GM21786 (cell line): ENCODE data around the gene MCM5.
"Not testable (repeated sequence)": the region's sequence is repeated elsewhere in the genome, so short reads cannot be mapped to it uniquely, and the experiment has no call there.

ENCODE experiments used
- ATAC-seq: cut with Tn5 transposase; IDR thresholded peaks from one replicate; pipeline ENCODE4 v1.9.1; 2021; ENCODE audit not compliant: unreplicated experiment

Gene MCM5

GRCh38 chr22:35450824-35451569 is 51.1 kb downstream of the MCM5 start:
- ATAC-seq = no peak

GRCh38 chr22:35451592-35451991 is 51.7 kb downstream of the MCM5 start:
- no peak for ATAC-seq

GRCh38 chr22:35452351-35452781 is 52.4 kb downstream of the MCM5 start:
- ATAC-seq = no peak

GRCh38 chr22:35452810-35453743 is 53.1 kb downstream of the MCM5 start:
- no peak for ATAC-seq

- no peak for ATAC-seq
These were observed 54.6 kb downstream of the MCM5 start for GRCh38 chr22:35454416-35455054.

- ATAC-seq = no peak
These were observed 55.6 kb downstream of the MCM5 start for GRCh38 chr22:35455529-35455928.

GRCh38 chr22:35456757-35457156 is 56.8 kb downstream of the MCM5 start:
- ATAC-seq = no peak

GRCh38 chr22:35457729-35458546 is 58.0 kb downstream of the MCM5 start:
- ATAC-seq = no peak

GRCh38 chr22:35458547-35459422 is 58.8 kb downstream of the MCM5 start:
- no peak for ATAC-seq

GRCh38 chr22:35459423-35459894 is 59.5 kb downstream of the MCM5 start:
- ATAC-seq = no peak

- not testable (repeated sequence) for ATAC-seq
These were observed 60.0 kb downstream of the MCM5 start for GRCh38 chr22:35459976-35460375.

GRCh38 chr22:35460688-35461087 is 60.7 kb downstream of the MCM5 start:
- no peak for ATAC-seq

- ATAC-seq = no peak
These were observed 62.7 kb downstream of the MCM5 start for GRCh38 chr22:35462498-35463230.

- no peak for ATAC-seq
These were observed 63.4 kb downstream of the MCM5 start for GRCh38 chr22:35463231-35463933.

- no peak for ATAC-seq
These were observed 64.5 kb downstream of the MCM5 start for GRCh38 chr22:35464399-35464798.

- ATAC-seq = no peak
These were observed 65.3 kb downstream of the MCM5 start for GRCh38 chr22:35465109-35465701.

GRCh38 chr22:35467681-35468434 is 67.9 kb downstream of the MCM5 start:
- ATAC-seq = no peak
